NB4 (cell line): Measurements from ENCODE around the gene FIBCD1.

ENCODE experiments used
- POLR2A ChIP-seq: IDR thresholded peaks from 2 replicates; pipeline ENCODE4 v1.6.1; 2011; ENCODE audit warnings: mild to moderate bottlenecking; ENCODE audit not compliant: insufficient read length; ENCODE audit errors: extremely low read depth
- TF ChIP-seq, protein P1 (sequence below): IDR thresholded peaks from one replicate; pipeline ENCODE4 v1.5.1; 2012; ENCODE audit warnings: low read depth, low read length
- TF ChIP-seq, protein P2 (sequence below): IDR thresholded peaks from 2 replicates; pipeline ENCODE4 v1.6.1; 2011; ENCODE audit warnings: low read depth, low read length

DNA sequence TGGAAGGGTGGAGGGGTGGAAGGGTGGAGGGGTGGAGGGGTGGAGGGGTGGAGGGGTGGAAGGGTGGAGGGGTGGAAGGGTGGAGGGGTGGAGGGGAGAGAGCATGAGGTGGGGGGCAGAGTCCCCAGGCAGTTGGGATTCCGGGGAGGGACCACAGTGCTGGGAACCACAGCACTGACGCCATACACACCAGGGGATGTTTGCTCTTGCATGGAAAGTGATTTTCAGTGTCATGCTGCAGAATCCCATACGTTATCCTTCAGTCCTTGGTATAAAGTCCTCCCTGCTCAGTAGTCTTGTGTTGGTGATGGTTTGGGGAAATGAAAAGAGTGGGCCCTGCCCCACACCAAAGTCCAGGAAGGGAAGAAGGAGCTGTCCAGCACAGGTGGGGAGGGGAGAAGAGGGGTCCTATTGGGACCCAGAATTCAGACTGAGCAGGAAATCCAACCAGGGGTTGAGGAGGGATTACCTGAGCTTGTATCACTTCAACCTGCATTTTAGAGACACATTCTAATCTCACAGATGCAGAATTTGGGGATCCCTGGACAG is 5.5 kb upstream of the FIBCD1 start:
- TF ChIP-seq POLR2A, result no peak
- TF ChIP-seq, protein P1, sequence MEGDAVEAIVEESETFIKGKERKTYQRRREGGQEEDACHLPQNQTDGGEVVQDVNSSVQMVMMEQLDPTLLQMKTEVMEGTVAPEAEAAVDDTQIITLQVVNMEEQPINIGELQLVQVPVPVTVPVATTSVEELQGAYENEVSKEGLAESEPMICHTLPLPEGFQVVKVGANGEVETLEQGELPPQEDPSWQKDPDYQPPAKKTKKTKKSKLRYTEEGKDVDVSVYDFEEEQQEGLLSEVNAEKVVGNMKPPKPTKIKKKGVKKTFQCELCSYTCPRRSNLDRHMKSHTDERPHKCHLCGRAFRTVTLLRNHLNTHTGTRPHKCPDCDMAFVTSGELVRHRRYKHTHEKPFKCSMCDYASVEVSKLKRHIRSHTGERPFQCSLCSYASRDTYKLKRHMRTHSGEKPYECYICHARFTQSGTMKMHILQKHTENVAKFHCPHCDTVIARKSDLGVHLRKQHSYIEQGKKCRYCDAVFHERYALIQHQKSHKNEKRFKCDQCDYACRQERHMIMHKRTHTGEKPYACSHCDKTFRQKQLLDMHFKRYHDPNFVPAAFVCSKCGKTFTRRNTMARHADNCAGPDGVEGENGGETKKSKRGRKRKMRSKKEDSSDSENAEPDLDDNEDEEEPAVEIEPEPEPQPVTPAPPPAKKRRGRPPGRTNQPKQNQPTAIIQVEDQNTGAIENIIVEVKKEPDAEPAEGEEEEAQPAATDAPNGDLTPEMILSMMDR, result no peak
- TF ChIP-seq, protein P2, sequence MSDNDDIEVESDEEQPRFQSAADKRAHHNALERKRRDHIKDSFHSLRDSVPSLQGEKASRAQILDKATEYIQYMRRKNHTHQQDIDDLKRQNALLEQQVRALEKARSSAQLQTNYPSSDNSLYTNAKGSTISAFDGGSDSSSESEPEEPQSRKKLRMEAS, result no peak
